IPS-18c (cell line): ENCODE measurements around the gene GAS7.

Experiments
- H3K4me3 ChIP-seq: 2 replicates; pipeline ENCODE4 v1.7.0; 2013; ENCODE audit warnings: low read depth, mild to moderate bottlenecking, low read length, moderate library complexity; ENCODE audit not compliant: insufficient read depth
- H3K9me3 ChIP-seq: one replicate; pipeline ENCODE4 v1.6.1; 2013; ENCODE audit warnings: mild to moderate bottlenecking, low read length, moderate library complexity; ENCODE audit not compliant: control insufficient read depth, insufficient read depth

Gene GAS7

DNA sequence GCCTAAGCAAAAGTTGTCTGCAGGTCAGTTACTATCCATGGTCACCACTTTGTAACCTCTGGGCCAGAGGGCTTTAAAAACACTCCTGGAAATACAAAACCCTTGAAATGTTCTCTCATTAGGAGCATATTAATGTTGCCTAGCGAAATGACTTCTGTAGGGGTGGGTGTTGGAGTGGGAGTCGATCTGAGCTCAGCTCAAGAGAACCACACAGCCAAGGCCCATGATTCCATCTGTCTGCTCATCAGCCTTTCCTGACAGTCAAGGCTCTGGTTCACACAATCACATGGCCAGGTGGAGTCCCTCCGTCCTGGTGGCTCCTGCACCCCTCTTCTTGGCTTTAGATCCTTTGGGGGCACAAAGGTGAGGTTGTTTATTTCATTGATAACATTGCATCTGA is 320.1 kb downstream of the GAS7 start:
- H3K4me3 ChIP-seq: no peak overlapping the region
- H3K9me3 ChIP-seq: no peaks in the 10 kb centered on the region

DNA sequence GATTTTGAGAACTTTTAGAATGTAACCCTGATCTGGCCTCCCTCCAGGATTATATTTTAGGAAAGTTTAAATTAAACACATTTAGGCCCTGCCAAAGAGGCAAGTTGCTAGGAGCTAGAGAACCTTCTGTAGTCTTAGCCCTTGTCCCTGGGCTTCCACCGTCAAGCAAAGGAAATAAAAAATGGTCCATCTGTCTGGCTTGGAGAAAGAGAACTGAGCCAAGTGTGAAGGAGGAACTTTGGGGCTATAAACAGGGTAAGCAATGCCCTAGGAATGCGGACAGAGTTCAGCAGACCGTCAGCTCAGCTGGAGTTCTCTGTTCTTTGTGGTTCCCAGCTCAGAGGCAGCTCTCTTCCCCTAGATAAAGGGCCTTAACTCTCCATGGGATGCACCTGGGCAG is 323.0 kb downstream of the GAS7 start:
- H3K4me3 ChIP-seq: no peak overlapping the region
- H3K9me3 ChIP-seq: no peaks in the 10 kb centered on the region

DNA sequence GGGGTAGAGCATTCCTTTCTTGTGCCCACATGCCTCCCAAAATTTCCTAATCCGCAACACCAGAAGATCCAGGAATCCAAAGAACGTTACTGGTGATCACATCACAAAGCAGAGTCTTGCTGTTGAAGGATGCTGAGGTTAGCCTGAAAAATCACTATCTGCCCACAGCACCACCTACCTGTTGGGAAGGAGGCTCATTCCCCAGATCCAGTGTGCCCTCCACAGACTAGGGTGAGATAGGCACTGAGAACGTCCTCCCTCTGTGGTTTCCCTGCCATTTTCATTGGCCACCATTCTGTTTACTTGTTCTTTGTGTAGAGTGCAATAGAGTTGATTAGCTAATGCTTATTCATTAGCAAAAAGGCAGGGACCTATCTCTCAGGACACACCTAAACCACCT is 323.7 kb downstream of the GAS7 start:
- no peaks in the 10 kb centered on the region for H3K9me3 ChIP-seq
- no peak overlapping the region for H3K4me3 ChIP-seq

DNA sequence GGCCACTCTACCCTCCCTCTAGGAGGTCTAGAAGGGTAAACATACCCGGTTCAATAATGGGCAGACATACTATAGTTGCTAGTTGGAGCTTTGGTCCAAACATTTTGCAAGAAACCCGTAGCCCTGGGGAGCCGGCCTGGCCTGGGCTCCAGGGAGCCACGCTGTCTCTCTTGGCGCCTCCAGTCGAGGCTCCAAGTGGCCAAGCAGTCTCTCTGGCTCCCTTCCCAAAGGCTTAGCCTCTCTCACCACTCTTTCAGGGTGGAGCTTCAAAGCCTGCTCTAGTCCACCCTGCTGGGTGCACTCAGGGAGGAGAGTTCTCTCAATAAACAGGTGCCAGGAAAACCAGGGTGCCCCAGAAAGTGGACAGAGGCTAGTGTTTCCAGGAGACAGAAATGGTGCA is 325.6 kb downstream of the GAS7 start:
- no peaks in the 10 kb centered on the region for H3K9me3 ChIP-seq
- no peak overlapping the region for H3K4me3 ChIP-seq

DNA sequence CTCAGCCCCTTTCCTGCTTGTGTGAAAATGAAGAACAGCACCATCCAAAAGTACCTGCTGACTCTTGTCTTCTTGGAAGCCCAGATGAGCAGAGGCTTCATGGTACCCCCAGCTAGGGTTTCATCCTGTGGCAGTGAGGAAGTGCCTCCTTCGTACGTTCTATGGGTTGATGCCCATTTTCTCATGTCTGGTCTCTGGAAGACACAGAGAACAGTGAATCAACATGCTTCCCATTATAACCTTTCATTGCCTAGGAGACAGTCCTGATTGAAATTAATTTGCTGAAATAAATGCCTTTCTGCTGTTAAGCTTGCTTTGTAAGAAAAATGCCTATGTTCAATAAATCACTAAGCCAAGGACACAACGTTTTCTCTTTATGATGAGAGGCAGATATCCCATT is 329.9 kb downstream of the GAS7 start:
- H3K9me3 ChIP-seq: no peaks in the 10 kb centered on the region
- H3K4me3 ChIP-seq: no peak overlapping the region

DNA sequence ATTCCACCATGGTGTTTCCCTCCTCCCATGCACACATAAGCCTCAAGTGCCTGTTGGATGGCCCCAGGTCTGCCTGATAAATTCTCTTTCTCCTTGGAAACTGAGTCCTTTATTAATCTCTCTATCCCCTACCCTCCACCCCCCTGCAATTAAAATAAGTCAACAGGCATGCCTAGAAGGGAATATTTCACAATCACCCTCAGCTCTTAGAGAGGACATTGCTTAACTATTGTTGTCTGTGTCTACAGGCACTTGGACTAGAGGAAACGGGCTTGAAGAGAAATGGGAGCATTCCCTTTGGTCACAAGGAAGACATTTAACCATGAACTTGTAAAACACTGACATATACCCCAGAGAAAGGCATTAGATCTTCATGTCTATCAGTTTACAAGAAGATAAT is 332.8 kb downstream of the GAS7 start:
- Histone ChIP-seq H3K9me3 (no peaks in the 10 kb centered on the region), H3K4me3 (no peak overlapping the region)

DNA sequence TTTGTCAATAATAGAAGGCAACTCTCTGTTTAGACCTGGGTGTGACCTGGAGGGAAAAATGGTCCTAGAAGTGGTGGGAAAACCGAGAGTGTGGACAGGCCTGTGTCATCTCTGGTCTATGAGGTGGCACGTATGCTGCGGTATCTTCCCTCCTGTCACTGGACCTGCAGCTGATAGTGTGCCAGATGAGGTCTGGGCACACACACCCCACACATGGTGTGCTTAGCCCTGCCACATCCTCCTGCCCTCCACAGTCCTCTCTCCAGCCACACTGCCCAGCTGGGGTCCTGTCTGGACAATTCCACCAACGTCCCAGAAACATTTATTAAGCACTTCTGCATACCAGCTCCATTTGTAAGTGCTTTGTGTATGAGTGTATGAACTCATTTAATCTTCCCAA is 335.5 kb downstream of the GAS7 start:
- no peaks in the 10 kb centered on the region for H3K9me3 ChIP-seq
- no peak overlapping the region for H3K4me3 ChIP-seq

DNA sequence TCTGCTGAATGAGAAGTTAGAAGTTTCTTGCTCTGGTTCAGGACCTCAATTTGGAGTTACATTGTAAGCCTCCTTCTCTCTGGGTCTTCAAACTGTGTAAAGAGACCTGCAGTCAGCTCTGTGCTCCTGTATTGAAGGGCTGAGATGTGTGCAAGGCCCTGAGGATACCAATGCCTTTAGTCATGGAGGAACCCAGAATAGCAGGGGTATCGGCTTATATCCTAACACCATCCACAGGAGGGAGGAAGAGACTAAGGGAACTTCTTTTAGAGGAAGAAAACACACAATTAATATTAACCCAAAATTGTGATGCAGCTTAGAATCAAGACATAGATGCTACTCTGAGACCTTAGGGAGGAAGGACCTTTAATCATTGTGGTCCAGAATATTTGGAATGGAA is 336.2 kb downstream of the GAS7 start:
- no peaks in the 10 kb centered on the region for H3K9me3 ChIP-seq
- H3K4me3 ChIP-seq: no peak overlapping the region

DNA sequence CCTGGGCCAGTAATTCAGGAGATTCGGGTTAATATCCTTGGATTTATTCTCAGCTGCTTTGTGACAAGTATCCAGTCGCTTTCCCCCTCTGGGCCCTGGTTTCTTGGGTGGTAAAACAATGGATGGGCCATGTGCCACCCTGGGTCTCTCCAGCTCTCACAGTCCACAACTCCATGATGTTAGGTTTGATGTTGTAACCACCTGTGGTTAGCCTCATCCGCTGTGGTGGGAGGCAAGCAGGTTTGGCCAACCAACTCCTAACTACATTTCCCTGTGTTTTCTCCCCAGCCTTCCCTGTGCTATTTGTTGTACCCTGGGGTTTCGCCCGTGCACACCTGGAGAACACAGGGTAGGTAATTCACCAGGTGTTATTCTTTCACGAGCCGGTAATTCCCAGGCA is 337.6 kb downstream of the GAS7 start:
- Histone ChIP-seq H3K9me3 (no peaks in the 10 kb centered on the region), H3K4me3 (no peak overlapping the region)
